Natural killer cell (primary cell): Measurements from ENCODE around the gene FEM1C. TPM values are rescaled to one million over a fixed set of nuclear protein-coding genes. Genes with fewer than 3 reads are reported as not detected.

ENCODE experiments used
- ATAC-seq, 3 donors: fragments of 150-1000 bp in 2 of 3; fragments of 200-7000 bp in 1 of 3; cut with Tn5 transposase; 1 replicate in 1 of 3; 2 replicates in 2 of 3; pipeline ENCODE4 v1.10.0; 2021; ENCODE audit warnings: mild to moderate bottlenecking in 2 of 3, moderate library complexity in 2 of 3
- DNase-seq, 2 donors: peaks; one replicate each; pipeline versions ENCODE4 v3.0.0 to v3.0.0-alpha.2; 2013 to 2021; ENCODE audit warnings: mixed read lengths in 1 of 2
- H3K27ac ChIP-seq: one replicate; pipeline ENCODE4 v1.5.1; 2013; ENCODE audit warnings: mild to moderate bottlenecking, low read length
- H3K27me3 ChIP-seq: one replicate; pipeline ENCODE4 v1.6.1; 2013; ENCODE audit warnings: low read length; ENCODE audit not compliant: control insufficient read depth, insufficient read depth
- H3K36me3 ChIP-seq: one replicate; pipeline ENCODE4 v1.6.1; 2013; ENCODE audit warnings: low read length; ENCODE audit not compliant: control insufficient read depth, insufficient read depth
- H3K4me1 ChIP-seq: one replicate; pipeline ENCODE4 v1.6.1; 2013; ENCODE audit warnings: low read length; ENCODE audit not compliant: control insufficient read depth, insufficient read depth
- H3K4me3 ChIP-seq: one replicate; pipeline ENCODE4 v1.5.1; 2013; ENCODE audit warnings: low read length
- H3K9me3 ChIP-seq: one replicate; pipeline ENCODE4 v1.6.1; 2013; ENCODE audit warnings: low read length; ENCODE audit not compliant: control insufficient read depth, insufficient read depth
- H3K27ac Mint-ChIP-seq, 2 donors: one replicate each; pipeline ENCODE4 v1.8.0; 2022; ENCODE audit warnings: mild to moderate bottlenecking in 2 of 2, mixed read lengths in 2 of 2, moderate library complexity in 1 of 2
- H3K27me3 Mint-ChIP-seq, 2 donors: one replicate each; pipeline ENCODE4 v1.8.0; 2022; ENCODE audit warnings: low read depth in 2 of 2, mixed read lengths in 2 of 2
- H3K36me3 Mint-ChIP-seq: one replicate; pipeline ENCODE4 v1.8.0; 2022; ENCODE audit warnings: mixed read lengths
- H3K4me1 Mint-ChIP-seq, 2 donors: one replicate each; pipeline ENCODE4 v1.8.0; 2022; ENCODE audit warnings: mixed read lengths in 2 of 2
- H3K4me3 Mint-ChIP-seq: one replicate; pipeline ENCODE4 v1.8.0; 2022; ENCODE audit warnings: mild to moderate bottlenecking, moderate library complexity, mixed read lengths
- H3K9me3 Mint-ChIP-seq, 2 donors: one replicate each; pipeline ENCODE4 v1.8.0; 2022; ENCODE audit warnings: mixed read lengths in 2 of 2
- WGBS: methylation state at CpG from one replicate; pipeline ENCODE4 v1.1.7; 2013; ENCODE audit warnings: missing lambda C conversion rate; ENCODE audit not compliant: insufficient coverage; 5-methylcytosine and 5-hydroxymethylcytosine counted together
- intact Hi-C: fragments of 100-400 bp; cut with micrococcal nuclease; formaldehyde crosslinking; loops from one replicate; pipeline ENCODE4 v1.14.2; 2022
- total RNA-seq, 4 donors: library from RNA; stranded (reverse); fragments of 120-200 nt in 1 of 4; gene quantifications; one replicate each; pipeline versions ENCODE4 v1.2.3 to v1.2.4, GENCODE V29; 2013 to 2022
- TF ChIP-seq, protein P1 (sequence below): fragments of 200-600 bp; IDR thresholded peaks from one replicate; pipeline ENCODE4 v1.8.0; 2022; ENCODE audit warnings: antibody characterized with exemption

The FEM1C gene
- total RNA-seq, 3 donors from 2014 or later (not counting 1 experiment from before 2014, with no cell fraction given), result 33.8 to 48.6 (median 36.2) TPM

DNA sequence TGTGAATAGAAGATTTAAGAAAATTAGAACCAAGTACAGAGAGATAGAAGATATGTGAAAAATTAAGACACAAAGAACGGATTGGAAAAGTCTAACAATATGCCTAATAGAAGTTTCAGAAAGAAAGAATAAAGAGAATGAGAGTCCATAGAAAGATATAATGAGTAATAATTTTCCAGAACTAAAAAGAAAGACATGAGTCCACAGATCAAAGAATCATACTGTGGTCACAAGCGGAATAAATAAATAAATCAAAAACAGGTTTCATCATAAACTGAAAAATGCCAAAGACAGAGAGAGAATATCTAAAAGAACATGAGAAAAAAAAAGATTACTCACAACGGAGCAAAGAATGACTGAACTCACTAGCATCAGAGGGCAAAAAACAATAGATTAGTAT lies 32.9 kb downstream of the FEM1C start:
- TF ChIP-seq, protein P1, sequence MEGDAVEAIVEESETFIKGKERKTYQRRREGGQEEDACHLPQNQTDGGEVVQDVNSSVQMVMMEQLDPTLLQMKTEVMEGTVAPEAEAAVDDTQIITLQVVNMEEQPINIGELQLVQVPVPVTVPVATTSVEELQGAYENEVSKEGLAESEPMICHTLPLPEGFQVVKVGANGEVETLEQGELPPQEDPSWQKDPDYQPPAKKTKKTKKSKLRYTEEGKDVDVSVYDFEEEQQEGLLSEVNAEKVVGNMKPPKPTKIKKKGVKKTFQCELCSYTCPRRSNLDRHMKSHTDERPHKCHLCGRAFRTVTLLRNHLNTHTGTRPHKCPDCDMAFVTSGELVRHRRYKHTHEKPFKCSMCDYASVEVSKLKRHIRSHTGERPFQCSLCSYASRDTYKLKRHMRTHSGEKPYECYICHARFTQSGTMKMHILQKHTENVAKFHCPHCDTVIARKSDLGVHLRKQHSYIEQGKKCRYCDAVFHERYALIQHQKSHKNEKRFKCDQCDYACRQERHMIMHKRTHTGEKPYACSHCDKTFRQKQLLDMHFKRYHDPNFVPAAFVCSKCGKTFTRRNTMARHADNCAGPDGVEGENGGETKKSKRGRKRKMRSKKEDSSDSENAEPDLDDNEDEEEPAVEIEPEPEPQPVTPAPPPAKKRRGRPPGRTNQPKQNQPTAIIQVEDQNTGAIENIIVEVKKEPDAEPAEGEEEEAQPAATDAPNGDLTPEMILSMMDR, result no peak
- ATAC-seq (no peak), DNase-seq (no peak)
- Histone ChIP-seq H3K27ac (no peak overlapping the region), H3K36me3 (no peaks in the 10 kb centered on the region), H3K4me3 (no peak overlapping the region), H3K9me3 (no peaks in the 10 kb centered on the region), H3K27me3 (no peaks in the 10 kb centered on the region), H3K4me1 (no peaks in the 10 kb centered on the region)
- Mint-ChIP-seq H3K27me3 (no peaks in the 10 kb centered on the region), H3K36me3 (no peaks in the 10 kb centered on the region), H3K27ac (no peak overlapping the region), H3K4me1 (no peaks in the 10 kb centered on the region), H3K4me3 (no peak overlapping the region), H3K9me3 (no peaks in the 10 kb centered on the region)
- intact Hi-C loops, result no loop called here
- WGBS, result 100% methylated on average over 1 of the region's 3 CpGs

DNA sequence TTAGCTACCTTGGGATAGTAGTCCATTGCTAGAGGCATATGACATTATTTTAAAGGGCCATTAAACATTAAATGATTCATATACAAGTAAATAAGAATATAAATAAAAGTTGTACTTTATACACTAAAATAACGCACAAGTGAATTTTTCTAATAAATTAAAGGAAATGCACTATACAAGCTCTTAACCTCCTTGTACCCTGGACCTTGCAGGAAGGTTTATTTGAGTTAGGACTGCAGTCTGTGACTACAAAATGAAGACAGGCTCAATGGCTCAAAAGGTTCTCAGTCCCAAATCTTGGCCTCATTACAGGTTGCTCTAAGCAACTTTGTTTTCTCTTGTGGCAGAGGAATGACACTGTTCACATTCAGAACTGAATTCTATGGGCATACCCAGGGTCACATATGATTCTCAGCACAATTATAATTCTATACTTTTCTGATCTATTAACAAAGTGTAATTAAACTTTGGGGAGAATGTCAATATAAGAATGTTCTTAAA lies 34.4 kb downstream of the FEM1C start:
- H3K27me3 Mint-ChIP-seq, result no peaks in the 10 kb centered on the region
- Histone ChIP-seq H3K4me3 (no peak overlapping the region), H3K4me1 (no peaks in the 10 kb centered on the region), H3K36me3 (no peaks in the 10 kb centered on the region), H3K27me3 (no peaks in the 10 kb centered on the region), H3K27ac (no peak overlapping the region), H3K9me3 (no peaks in the 10 kb centered on the region)
- no peak for ATAC-seq
- H3K9me3 Mint-ChIP-seq, result no peaks in the 10 kb centered on the region
- H3K36me3 Mint-ChIP-seq, result no peaks in the 10 kb centered on the region
- H3K4me3 Mint-ChIP-seq, result no peak overlapping the region
- WGBS, result no CpG with 5 or more reads among the region's 1 CpG
- H3K4me1 Mint-ChIP-seq, result no peaks in the 10 kb centered on the region
- no peak for DNase-seq
- TF ChIP-seq, protein P1, result no peak
- H3K27ac Mint-ChIP-seq, result no peak overlapping the region
- intact Hi-C loops, result no loop called here

DNA sequence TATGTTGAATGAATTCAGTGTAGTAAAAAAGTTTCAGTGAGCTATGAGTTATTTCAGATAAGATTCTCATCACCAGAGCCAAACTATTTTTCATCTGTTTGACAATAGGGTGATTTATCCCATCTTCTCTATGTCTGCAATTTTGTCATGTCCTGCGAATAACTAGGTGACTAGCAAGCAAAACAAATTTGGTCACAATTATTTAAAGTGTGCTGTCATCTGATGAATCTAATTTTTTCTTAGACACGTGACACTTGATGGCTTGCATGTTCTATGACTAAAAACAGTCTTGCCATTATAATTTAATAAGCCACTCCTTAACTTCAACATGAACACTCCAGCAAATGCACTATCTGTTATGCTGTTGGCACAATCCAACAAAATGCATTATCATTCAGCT lies 35.0 kb downstream of the FEM1C start:
- Mint-ChIP-seq H3K27me3 (no peaks in the 10 kb centered on the region), H3K27ac (no peak overlapping the region), H3K9me3 (no peaks in the 10 kb centered on the region), H3K4me1 (no peaks in the 10 kb centered on the region), H3K4me3 (no peak overlapping the region), H3K36me3 (no peaks in the 10 kb centered on the region)
- Histone ChIP-seq H3K9me3 (no peaks in the 10 kb centered on the region), H3K4me3 (no peak overlapping the region), H3K4me1 (no peaks in the 10 kb centered on the region), H3K27me3 (no peaks in the 10 kb centered on the region), H3K36me3 (no peaks in the 10 kb centered on the region), H3K27ac (no peak overlapping the region)
- intact Hi-C loops, result no loop called here
- DNase-seq, result no peak
- WGBS, result 85% methylated on average over 2 of the region's 2 CpGs
- TF ChIP-seq, protein P1, result no peak
- ATAC-seq, result no peak

DNA sequence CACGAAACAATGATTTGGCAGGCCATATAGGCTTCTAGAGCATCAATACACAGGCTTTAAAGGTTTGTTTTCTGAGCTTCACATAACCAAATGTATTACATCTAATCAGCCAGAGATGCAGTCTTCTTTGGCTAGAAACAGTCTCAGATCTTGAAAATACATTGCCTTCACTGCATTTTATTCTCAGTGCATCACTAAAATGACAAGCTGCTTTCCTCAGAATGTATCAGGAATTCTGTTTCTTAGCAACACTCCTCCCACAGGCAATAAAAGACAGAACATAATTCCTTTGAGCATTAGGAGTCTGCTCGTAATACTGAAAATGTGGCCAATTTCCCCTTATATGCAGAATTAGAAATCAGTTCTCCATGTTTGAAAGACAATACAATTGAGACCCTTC lies 36.9 kb downstream of the FEM1C start:
- H3K4me1 ChIP-seq, result no peaks in the 10 kb centered on the region
- intact Hi-C loops, result no loop called here
- TF ChIP-seq, protein P1, result no peak
- no peaks in the 10 kb centered on the region for H3K9me3 Mint-ChIP-seq
- 94% methylated on average over 2 of the region's 2 CpGs for WGBS
- H3K9me3 ChIP-seq, result no peaks in the 10 kb centered on the region
- H3K36me3 Mint-ChIP-seq, result no peaks in the 10 kb centered on the region
- H3K36me3 ChIP-seq, result no peaks in the 10 kb centered on the region
- ATAC-seq (no peak), DNase-seq (no peak)
- H3K4me3 Mint-ChIP-seq, result no peak overlapping the region
- no peaks in the 10 kb centered on the region for H3K27me3 ChIP-seq
- peaks cover 0 to 7% of the 10 kb centered on the region in 2 donors for H3K27me3 Mint-ChIP-seq
- no peak overlapping the region for H3K4me3 ChIP-seq
- no peak overlapping the region for H3K27ac Mint-ChIP-seq
- no peak overlapping the region for H3K27ac ChIP-seq
- no peaks in the 10 kb centered on the region for H3K4me1 Mint-ChIP-seq
